ENCODE data around the gene SPAG9. TPM values are rescaled to one million over a fixed set of nuclear protein-coding genes. Genes with fewer than 3 reads are reported as not detected.

Gene SPAG9, protein sequence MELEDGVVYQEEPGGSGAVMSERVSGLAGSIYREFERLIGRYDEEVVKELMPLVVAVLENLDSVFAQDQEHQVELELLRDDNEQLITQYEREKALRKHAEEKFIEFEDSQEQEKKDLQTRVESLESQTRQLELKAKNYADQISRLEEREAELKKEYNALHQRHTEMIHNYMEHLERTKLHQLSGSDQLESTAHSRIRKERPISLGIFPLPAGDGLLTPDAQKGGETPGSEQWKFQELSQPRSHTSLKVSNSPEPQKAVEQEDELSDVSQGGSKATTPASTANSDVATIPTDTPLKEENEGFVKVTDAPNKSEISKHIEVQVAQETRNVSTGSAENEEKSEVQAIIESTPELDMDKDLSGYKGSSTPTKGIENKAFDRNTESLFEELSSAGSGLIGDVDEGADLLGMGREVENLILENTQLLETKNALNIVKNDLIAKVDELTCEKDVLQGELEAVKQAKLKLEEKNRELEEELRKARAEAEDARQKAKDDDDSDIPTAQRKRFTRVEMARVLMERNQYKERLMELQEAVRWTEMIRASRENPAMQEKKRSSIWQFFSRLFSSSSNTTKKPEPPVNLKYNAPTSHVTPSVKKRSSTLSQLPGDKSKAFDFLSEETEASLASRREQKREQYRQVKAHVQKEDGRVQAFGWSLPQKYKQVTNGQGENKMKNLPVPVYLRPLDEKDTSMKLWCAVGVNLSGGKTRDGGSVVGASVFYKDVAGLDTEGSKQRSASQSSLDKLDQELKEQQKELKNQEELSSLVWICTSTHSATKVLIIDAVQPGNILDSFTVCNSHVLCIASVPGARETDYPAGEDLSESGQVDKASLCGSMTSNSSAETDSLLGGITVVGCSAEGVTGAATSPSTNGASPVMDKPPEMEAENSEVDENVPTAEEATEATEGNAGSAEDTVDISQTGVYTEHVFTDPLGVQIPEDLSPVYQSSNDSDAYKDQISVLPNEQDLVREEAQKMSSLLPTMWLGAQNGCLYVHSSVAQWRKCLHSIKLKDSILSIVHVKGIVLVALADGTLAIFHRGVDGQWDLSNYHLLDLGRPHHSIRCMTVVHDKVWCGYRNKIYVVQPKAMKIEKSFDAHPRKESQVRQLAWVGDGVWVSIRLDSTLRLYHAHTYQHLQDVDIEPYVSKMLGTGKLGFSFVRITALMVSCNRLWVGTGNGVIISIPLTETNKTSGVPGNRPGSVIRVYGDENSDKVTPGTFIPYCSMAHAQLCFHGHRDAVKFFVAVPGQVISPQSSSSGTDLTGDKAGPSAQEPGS (N-terminal part only)
- total RNA-seq (98.4 TPM), polyA plus RNA-seq (1 to 10 TPM; 4.7 to 6.8 (median 5.8) TPM)

DNA sequence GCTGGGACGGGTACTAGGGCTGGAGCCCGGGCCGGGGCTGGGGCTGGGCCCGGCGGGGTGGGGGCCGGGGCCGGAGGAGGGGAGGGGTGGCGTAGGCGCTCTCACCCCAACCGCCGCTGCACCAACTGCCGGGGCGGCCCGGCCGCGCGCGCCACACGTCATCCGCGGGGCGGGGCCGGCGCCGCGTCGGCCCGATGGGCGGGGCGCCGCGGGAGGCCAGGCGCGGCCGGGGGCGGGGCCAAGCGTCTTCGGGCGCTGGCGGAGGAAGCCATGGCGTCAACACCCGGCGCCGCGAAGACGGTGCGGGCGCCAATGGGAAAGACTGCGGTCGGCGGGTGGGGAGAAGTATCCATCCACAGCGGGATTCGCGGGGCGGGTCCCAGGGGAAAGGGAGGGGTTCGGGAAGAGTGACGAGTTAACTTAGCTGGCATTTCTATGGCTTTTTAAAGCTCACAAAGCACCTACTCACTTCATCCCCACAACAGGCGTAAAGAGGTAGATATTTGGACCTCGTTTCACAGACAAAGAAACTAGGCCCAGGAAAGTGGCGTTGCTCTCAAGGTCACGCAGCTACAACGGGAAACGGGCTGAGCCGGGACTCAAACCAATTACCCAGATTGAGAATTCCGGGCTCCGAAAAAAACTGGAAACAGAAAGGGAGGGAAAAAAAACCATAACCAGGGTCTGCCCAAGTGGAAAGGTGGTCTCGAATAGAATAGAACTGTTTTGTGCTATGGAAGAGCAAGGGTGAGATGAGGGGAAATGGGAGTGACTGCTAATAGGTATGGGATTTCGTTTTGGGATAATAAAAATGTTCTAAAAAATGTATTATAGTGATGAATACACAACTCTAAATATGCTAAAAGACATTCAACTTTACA, at the start of gene SPAG9:
Gene SPAG9 (minus strand): TSS at position 130 of the 881 bp plus-strand sequence. CDS start 212 bp downstream, outside the sequence.
- Mint-ChIP-seq H3K36me3 (peaks cover 4% of the 10 kb centered on the region), H3K27ac (peak within 1 kb of the TSS; percentile 97 to 99 (median 97)), H3K4me1 (peaks cover 28 to 55% (median 46%) of the 10 kb centered on the region in 4 donors), H3K9me3 (peaks cover 0 to 1% (median 0%) of the 10 kb centered on the region in 7 donors), H3K4me3 (peak within 1 kb of the TSS; percentile 96 to 100 (median 98)), H3K27me3 (no peaks in the 10 kb centered on the region)
- no peaks in the 10 kb centered on the region for H3K36me3 ChIP-seq (ENCODE audit: control insufficient read depth, insufficient read depth, low read length)
- ATAC-seq (ENCODE audit: low read depth in 2 of 2) (peak; percentile 83), DNase-seq (peak; percentile 89 to 92 (median 91))
- H3K27ac ChIP-seq (ENCODE audit: insufficient read depth, low read length, poor library complexity, severe bottlenecking), result peak within 1 kb of the TSS; percentile 93
- peaks cover 42% of the 10 kb centered on the region for H3K4me1 ChIP-seq (ENCODE audit: control insufficient read depth, insufficient read depth, low read length, poor library complexity, severe bottlenecking)
- no peaks in the 10 kb centered on the region for H3K27me3 ChIP-seq (ENCODE audit: control insufficient read depth, insufficient read depth, low read length)
- H3K4me3 ChIP-seq (ENCODE audit: low read depth, low read length), result peak within 1 kb of the TSS; percentile 97
- no peaks in the 10 kb centered on the region for H3K9me3 ChIP-seq (ENCODE audit: control insufficient read depth in 2 of 2, low read length in 2 of 2)

GRCh38 chr17:51169340-51169739, 48.7 kb upstream of the SPAG9 start:
- Histone ChIP-seq H3K4me3 (ENCODE audit: low read depth, low read length) (no peak overlapping the region), H3K9me3 (ENCODE audit: control insufficient read depth in 2 of 2, low read length in 2 of 2) (no peaks in the 10 kb centered on the region), H3K36me3 (ENCODE audit: control insufficient read depth, insufficient read depth, low read length) (peaks cover 16% of the 10 kb centered on the region), H3K27ac (ENCODE audit: insufficient read depth, low read length, poor library complexity, severe bottlenecking) (no peak overlapping the region), H3K27me3 (ENCODE audit: control insufficient read depth, insufficient read depth, low read length) (no peaks in the 10 kb centered on the region), H3K4me1 (ENCODE audit: control insufficient read depth, insufficient read depth, low read length, poor library complexity, severe bottlenecking) (peaks cover 7% of the 10 kb centered on the region)
- no peaks in the 10 kb centered on the region for H3K27me3 Mint-ChIP-seq
- no peaks in the 10 kb centered on the region for H3K9me3 Mint-ChIP-seq
- no peak for DNase-seq
- peak overlapping the region in 3 of 4 donors; percentile 44 to 64 (median 45) for H3K4me3 Mint-ChIP-seq
- peaks cover 5 to 39% (median 19%) of the 10 kb centered on the region in 4 donors for H3K4me1 Mint-ChIP-seq
- peak overlapping the region in 2 of 3 donors; percentile 67 for H3K27ac Mint-ChIP-seq
- H3K36me3 Mint-ChIP-seq, result peaks cover 25% of the 10 kb centered on the region
- ATAC-seq (ENCODE audit: low read depth in 2 of 2), result no peak

GRCh38 chr17:51166987-51167931, 46.6 kb upstream of the SPAG9 start:
- H3K4me3 ChIP-seq (ENCODE audit: low read depth, low read length), result peak overlapping the region; percentile 67
- Mint-ChIP-seq H3K36me3 (peaks cover 23% of the 10 kb centered on the region), H3K27ac (peak overlapping the region; percentile 67 to 79 (median 69)), H3K4me1 (peaks cover 5 to 39% (median 20%) of the 10 kb centered on the region in 4 donors), H3K9me3 (no peaks in the 10 kb centered on the region), H3K4me3 (peak overlapping the region; percentile 74 to 89 (median 84)), H3K27me3 (no peaks in the 10 kb centered on the region)
- peaks cover 15% of the 10 kb centered on the region for H3K36me3 ChIP-seq (ENCODE audit: control insufficient read depth, insufficient read depth, low read length)
- H3K9me3 ChIP-seq (ENCODE audit: control insufficient read depth in 2 of 2, low read length in 2 of 2), result no peaks in the 10 kb centered on the region
- H3K27me3 ChIP-seq (ENCODE audit: control insufficient read depth, insufficient read depth, low read length), result no peaks in the 10 kb centered on the region
- peaks cover 7% of the 10 kb centered on the region for H3K4me1 ChIP-seq (ENCODE audit: control insufficient read depth, insufficient read depth, low read length, poor library complexity, severe bottlenecking)
- H3K27ac ChIP-seq (ENCODE audit: insufficient read depth, low read length, poor library complexity, severe bottlenecking), result peak overlapping the region; percentile 83
- DNase-seq, result peak; percentile 50 to 67 (median 62)
- peak; percentile 56 to 57 for ATAC-seq (ENCODE audit: low read depth in 2 of 2)

- Histone ChIP-seq H3K27ac (ENCODE audit: insufficient read depth, low read length, poor library complexity, severe bottlenecking) (peak within 1 kb of the TSS; percentile 83), H3K36me3 (ENCODE audit: control insufficient read depth, insufficient read depth, low read length) (peaks cover 20% of the 10 kb centered on the region), H3K4me1 (ENCODE audit: control insufficient read depth, insufficient read depth, low read length, poor library complexity, severe bottlenecking) (peaks cover 7% of the 10 kb centered on the region), H3K9me3 (ENCODE audit: control insufficient read depth in 2 of 2, low read length in 2 of 2) (no peaks in the 10 kb centered on the region), H3K4me3 (ENCODE audit: low read depth, low read length) (peak within 1 kb of the TSS; percentile 75), H3K27me3 (ENCODE audit: control insufficient read depth, insufficient read depth, low read length) (no peaks in the 10 kb centered on the region)
- H3K4me1 Mint-ChIP-seq, result peaks cover 5 to 39% (median 20%) of the 10 kb centered on the region in 4 donors
- peak; percentile 76 to 77 for ATAC-seq (ENCODE audit: low read depth in 2 of 2)
- H3K9me3 Mint-ChIP-seq, result no peaks in the 10 kb centered on the region
- no peaks in the 10 kb centered on the region for H3K27me3 Mint-ChIP-seq
- peak; percentile 58 to 82 (median 65) for DNase-seq
- peaks cover 27% of the 10 kb centered on the region for H3K36me3 Mint-ChIP-seq
- peak within 1 kb of the TSS; percentile 98 to 99 (median 99) for H3K27ac Mint-ChIP-seq
- H3K4me3 Mint-ChIP-seq, result peak within 1 kb of the TSS; percentile 91 to 98 (median 94)
These were observed 45.7 kb upstream of the SPAG9 start, which contains the start of gene NME2 for GRCh38 chr17:51166198-51166986. NME2 (plus strand) TSS chr17:51166411; CDS start chr17:51166831, 420 bp downstream.

DNA sequence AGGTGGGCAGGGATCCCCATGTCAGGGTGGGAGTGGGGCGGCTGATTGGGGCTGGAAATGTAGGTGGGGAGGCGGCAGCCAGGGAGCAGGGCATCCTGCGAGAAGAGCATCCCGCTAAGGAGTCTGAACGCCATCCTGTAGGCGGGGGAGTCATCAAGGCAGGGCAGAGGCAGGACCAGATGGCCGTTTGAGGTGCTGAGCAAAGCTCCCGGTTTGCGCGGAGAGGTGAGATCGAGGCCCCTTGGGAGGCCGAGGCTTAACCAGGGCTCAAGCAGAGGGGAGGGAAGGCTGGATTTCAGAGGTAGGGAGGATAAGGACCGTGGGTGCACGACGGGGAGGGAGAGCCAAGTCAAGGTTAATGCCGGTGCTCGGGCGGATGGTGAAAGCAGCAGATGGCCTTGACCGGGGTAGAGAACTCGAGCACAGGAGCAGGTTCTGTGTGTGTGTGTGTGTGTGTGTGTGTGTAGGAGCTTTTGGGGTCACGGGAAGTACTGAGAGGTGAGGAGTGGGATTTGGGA, 45.1 kb upstream of the SPAG9 start:
- H3K9me3 Mint-ChIP-seq, result no peaks in the 10 kb centered on the region
- peak overlapping the region; percentile 83 for H3K27ac ChIP-seq (ENCODE audit: insufficient read depth, low read length, poor library complexity, severe bottlenecking)
- H3K36me3 ChIP-seq (ENCODE audit: control insufficient read depth, insufficient read depth, low read length), result peaks cover 23% of the 10 kb centered on the region
- no peaks in the 10 kb centered on the region for H3K27me3 ChIP-seq (ENCODE audit: control insufficient read depth, insufficient read depth, low read length)
- peaks cover 7% of the 10 kb centered on the region for H3K4me1 ChIP-seq (ENCODE audit: control insufficient read depth, insufficient read depth, low read length, poor library complexity, severe bottlenecking)
- H3K4me3 Mint-ChIP-seq, result peak overlapping the region; percentile 91 to 98 (median 94)
- no peaks in the 10 kb centered on the region for H3K27me3 Mint-ChIP-seq
- H3K4me1 Mint-ChIP-seq, result peaks cover 0 to 35% (median 20%) of the 10 kb centered on the region in 4 donors
- H3K9me3 ChIP-seq (ENCODE audit: control insufficient read depth in 2 of 2, low read length in 2 of 2), result no peaks in the 10 kb centered on the region
- peaks cover 26% of the 10 kb centered on the region for H3K36me3 Mint-ChIP-seq
- H3K27ac Mint-ChIP-seq, result peak overlapping the region; percentile 98 to 99 (median 99)
- DNase-seq (peak in 1 of 3 donors; percentile 45), ATAC-seq (ENCODE audit: low read depth in 2 of 2) (peak; percentile 19 to 22)
- H3K4me3 ChIP-seq (ENCODE audit: low read depth, low read length), result peak overlapping the region; percentile 75

Data from CD4-positive, CD25-positive, alpha-beta regulatory T cell (primary cell).